ENCODE measurements around the gene PRKCE.

DNA sequence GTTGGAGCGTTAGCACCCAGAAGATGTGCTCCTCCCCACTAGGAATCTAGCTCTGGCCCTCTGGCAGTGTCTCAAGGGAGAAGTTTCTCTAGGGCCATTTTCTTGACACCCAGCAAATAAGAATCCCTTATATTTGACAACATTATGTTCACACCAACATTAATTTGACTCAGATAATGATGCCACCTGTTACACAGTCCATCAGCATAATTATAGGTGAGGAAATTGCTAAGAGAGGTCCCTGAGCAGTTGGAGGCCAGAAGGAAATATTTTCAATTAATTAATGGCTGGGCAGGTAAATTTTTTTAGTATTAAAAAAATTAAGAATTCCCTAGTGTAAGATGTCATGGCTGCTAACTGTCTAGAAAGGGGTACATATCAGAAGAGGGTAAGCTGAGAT, 36.5 kb downstream of the PRKCE start:
- TF ChIP-seq, protein P1, sequence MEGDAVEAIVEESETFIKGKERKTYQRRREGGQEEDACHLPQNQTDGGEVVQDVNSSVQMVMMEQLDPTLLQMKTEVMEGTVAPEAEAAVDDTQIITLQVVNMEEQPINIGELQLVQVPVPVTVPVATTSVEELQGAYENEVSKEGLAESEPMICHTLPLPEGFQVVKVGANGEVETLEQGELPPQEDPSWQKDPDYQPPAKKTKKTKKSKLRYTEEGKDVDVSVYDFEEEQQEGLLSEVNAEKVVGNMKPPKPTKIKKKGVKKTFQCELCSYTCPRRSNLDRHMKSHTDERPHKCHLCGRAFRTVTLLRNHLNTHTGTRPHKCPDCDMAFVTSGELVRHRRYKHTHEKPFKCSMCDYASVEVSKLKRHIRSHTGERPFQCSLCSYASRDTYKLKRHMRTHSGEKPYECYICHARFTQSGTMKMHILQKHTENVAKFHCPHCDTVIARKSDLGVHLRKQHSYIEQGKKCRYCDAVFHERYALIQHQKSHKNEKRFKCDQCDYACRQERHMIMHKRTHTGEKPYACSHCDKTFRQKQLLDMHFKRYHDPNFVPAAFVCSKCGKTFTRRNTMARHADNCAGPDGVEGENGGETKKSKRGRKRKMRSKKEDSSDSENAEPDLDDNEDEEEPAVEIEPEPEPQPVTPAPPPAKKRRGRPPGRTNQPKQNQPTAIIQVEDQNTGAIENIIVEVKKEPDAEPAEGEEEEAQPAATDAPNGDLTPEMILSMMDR (conservative IDR thresholded peaks at IDR 0.05 in 1 of 2, IDR thresholded peaks at IDR 0.05 in 1 of 2; ENCODE audit: extremely low read depth in 1 of 2, insufficient read depth in 1 of 2, low read depth in 1 of 2, low read length in 2 of 2): no peak
- no peak for TF ChIP-seq EZH2 (IDR thresholded peaks at IDR 0.05; ENCODE audit: borderline replicate concordance, low read length)

Measured in mammary epithelial cell (primary cell).